Measurements from ENCODE around the gene DUSP22.

Gene DUSP22

DNA sequence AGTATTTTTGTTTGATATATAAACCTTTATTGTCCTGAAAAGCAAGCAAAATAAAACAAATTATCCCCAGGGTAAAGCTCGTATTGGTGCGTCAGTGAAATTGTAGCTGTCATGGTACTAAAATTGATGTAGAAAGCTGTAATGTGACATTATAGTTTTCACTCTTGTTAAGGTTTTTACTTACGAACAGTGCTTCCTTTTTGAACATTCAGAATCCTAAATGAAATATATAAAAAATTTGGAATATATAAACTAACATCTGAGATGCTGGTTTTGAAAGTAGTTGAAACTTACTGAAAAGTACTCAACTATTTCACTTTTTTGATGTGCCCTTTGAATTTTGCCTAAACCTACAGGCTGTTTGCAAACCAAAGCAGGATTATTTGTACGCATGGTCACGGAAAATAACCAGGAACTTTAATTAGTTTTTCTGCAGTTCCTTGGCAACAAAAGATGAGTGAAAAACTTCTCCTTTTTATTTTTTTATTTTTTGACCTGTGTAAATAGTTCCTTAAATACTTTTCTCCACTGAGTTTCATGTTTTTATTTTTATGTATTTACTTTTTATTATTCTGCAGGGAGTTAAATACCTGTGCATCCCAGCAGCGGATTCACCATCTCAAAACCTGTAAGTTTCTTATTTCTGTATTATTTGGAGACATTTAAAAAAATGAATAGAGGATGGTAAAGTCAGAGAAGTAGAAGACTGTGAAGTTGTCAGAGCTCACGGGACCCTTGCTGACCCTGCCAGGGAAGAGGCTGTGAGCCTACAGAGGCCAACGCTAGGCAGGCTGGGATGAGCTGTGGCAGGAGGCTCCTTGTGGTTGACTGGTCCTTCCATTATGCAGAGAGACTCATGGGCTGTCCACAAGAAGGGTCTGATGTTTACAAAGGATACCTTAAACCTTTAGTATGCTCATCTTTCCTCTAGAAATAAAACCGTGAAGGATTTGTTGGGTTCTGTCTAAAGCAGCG lies 42.5 kb downstream of the DUSP22 start:
- Histone ChIP-seq H3K4me3 (ENCODE audit: low read depth, low read length) (no peak overlapping the region), H3K4me2 (ENCODE audit: low read length) (no peak overlapping the region), H3K9me3 (ENCODE audit: control insufficient read depth, low read length) (no peaks in the 10 kb centered on the region), H3K36me3 (ENCODE audit: control insufficient read depth, insufficient read depth, low read length) (no peaks in the 10 kb centered on the region), H2AFZ (no peak overlapping the region), H3K79me2 (no peaks in the 10 kb centered on the region), H3K27ac (no peak overlapping the region), H3K4me1 (no peaks in the 10 kb centered on the region), H3K9ac (no peak overlapping the region), H3K27me3 (ENCODE audit: control insufficient read depth, insufficient read depth, low read length) (no peaks in the 10 kb centered on the region)
- TF ChIP-seq, protein P1, sequence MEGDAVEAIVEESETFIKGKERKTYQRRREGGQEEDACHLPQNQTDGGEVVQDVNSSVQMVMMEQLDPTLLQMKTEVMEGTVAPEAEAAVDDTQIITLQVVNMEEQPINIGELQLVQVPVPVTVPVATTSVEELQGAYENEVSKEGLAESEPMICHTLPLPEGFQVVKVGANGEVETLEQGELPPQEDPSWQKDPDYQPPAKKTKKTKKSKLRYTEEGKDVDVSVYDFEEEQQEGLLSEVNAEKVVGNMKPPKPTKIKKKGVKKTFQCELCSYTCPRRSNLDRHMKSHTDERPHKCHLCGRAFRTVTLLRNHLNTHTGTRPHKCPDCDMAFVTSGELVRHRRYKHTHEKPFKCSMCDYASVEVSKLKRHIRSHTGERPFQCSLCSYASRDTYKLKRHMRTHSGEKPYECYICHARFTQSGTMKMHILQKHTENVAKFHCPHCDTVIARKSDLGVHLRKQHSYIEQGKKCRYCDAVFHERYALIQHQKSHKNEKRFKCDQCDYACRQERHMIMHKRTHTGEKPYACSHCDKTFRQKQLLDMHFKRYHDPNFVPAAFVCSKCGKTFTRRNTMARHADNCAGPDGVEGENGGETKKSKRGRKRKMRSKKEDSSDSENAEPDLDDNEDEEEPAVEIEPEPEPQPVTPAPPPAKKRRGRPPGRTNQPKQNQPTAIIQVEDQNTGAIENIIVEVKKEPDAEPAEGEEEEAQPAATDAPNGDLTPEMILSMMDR (IDR thresholded peaks at IDR 0.05) = no peak

DNA sequence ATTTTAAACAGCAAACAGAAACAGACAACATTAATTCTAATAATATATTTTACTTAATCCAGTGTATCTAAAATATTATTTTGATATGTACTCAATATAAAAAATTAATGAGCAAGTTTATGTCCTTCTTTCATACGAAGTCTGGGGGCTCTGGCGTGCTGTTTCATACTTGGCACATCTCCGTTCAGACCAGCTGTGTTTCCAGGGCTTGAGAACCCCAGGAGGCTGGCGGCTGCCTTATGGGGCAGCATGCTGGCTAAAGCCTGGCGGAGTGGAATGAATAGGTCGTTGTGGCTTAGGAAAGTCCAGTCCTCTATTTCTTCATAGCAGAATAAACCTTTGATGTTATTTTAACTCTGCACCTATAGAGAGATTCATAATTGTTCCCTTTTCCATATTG lies 43.3 kb downstream of the DUSP22 start:
- H3K4me1 ChIP-seq = no peaks in the 10 kb centered on the region
- H3K9ac ChIP-seq = no peak overlapping the region
- no peaks in the 10 kb centered on the region for H3K36me3 ChIP-seq (ENCODE audit: control insufficient read depth, insufficient read depth, low read length)
- H3K27ac ChIP-seq = no peak overlapping the region
- H3K27me3 ChIP-seq (ENCODE audit: control insufficient read depth, insufficient read depth, low read length) = no peaks in the 10 kb centered on the region
- H2AFZ ChIP-seq = no peak overlapping the region
- no peak overlapping the region for H3K4me3 ChIP-seq (ENCODE audit: low read depth, low read length)
- no peaks in the 10 kb centered on the region for H3K79me2 ChIP-seq
- no peaks in the 10 kb centered on the region for H3K9me3 ChIP-seq (ENCODE audit: control insufficient read depth, low read length)
- TF ChIP-seq, protein P1 (IDR thresholded peaks at IDR 0.05) = no peak
- H3K4me2 ChIP-seq (ENCODE audit: low read length) = no peak overlapping the region

DNA sequence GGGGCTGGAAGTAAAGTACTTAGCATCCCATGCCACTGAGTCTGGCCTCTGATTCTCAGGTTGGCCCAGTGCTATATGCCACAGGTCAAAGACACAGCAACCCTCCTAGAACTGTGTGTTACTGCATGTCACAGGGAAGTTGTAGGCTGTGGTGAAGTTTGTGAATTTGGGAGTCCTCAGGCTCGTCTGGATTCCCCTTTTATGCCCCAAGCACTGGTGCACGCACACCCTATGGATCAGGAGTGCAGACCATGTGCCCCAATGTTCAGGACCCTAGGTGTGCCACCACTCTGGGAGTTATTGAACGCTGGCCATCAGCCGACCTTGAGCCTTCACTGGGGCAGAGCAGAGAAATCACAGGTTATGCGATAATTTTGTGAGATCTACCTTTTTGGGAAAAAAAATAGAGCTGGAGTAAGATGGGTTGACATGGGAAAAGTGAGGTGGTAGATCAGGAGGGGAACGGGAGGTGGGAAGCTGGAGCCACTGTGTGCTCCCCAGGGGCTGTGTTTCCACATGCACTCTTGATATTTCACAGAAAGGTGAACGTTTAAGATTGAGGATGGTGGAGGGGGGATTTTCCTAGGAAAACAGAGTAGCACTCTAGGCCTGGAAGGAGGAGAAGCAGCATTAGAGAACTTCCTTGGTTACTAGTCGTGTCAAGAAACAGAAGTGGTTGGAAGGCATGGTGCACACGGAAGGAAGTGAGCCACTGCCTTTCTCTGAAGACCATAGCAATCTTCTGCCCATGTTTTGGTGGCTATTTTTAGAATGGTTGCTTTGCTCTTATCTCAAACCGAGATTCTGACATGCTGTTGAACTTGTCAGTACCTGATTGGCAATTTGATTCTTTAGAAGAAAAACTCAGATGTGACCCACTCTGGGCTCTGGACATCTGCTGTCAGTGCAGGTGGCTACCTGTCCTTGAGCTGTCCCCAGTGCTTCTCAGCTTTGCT lies 44.1 kb downstream of the DUSP22 start:
- no peaks in the 10 kb centered on the region for H3K9me3 ChIP-seq (ENCODE audit: control insufficient read depth, low read length)
- H3K4me3 ChIP-seq (ENCODE audit: low read depth, low read length) = no peak overlapping the region
- H3K27me3 ChIP-seq (ENCODE audit: control insufficient read depth, insufficient read depth, low read length) = no peaks in the 10 kb centered on the region
- H3K9ac ChIP-seq = no peak overlapping the region
- H3K4me2 ChIP-seq (ENCODE audit: low read length) = no peak overlapping the region
- no peaks in the 10 kb centered on the region for H3K4me1 ChIP-seq
- TF ChIP-seq, protein P1 (IDR thresholded peaks at IDR 0.05) = no peak
- H3K27ac ChIP-seq = no peak overlapping the region
- H2AFZ ChIP-seq = no peak overlapping the region
- no peaks in the 10 kb centered on the region for H3K79me2 ChIP-seq
- H3K36me3 ChIP-seq (ENCODE audit: control insufficient read depth, insufficient read depth, low read length) = no peaks in the 10 kb centered on the region

DNA sequence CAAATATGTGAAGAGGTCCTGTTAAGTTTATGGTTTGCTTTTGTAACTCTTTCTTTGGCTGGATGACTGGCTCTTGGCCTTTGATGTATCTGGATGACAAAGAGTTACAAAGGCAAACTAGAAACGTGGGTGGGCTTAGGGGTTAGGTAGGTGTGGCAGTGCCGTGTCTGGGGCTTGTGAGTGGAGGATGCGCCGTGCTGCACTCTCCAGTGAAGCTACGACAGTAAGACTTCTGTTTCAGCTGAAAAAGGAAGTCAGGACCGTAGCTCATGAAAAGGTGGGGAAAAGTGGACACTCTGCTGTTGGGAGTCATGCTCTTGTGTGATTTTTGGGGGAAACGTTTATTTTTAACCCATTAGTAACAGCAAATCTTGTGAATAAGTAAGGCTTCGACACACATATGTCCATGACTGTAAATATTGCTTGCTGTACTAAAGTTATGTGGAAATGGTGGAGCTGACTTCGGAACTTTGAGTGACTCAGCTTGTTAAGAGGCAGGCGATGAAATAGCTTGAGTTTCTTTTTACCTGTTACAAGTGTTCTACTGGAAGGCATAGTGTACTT lies 45.6 kb downstream of the DUSP22 start:
- no peak overlapping the region for H3K9ac ChIP-seq
- TF ChIP-seq, protein P1 (IDR thresholded peaks at IDR 0.05) = no peak
- no peaks in the 10 kb centered on the region for H3K27me3 ChIP-seq (ENCODE audit: control insufficient read depth, insufficient read depth, low read length)
- no peaks in the 10 kb centered on the region for H3K9me3 ChIP-seq (ENCODE audit: control insufficient read depth, low read length)
- no peak overlapping the region for H2AFZ ChIP-seq
- H3K79me2 ChIP-seq = no peaks in the 10 kb centered on the region
- H3K27ac ChIP-seq = no peak overlapping the region
- no peak overlapping the region for H3K4me3 ChIP-seq (ENCODE audit: low read depth, low read length)
- H3K4me1 ChIP-seq = no peaks in the 10 kb centered on the region
- no peak overlapping the region for H3K4me2 ChIP-seq (ENCODE audit: low read length)
- no peaks in the 10 kb centered on the region for H3K36me3 ChIP-seq (ENCODE audit: control insufficient read depth, insufficient read depth, low read length)
